ENCODE data around the gene IPO5.

The IPO5 gene

DNA sequence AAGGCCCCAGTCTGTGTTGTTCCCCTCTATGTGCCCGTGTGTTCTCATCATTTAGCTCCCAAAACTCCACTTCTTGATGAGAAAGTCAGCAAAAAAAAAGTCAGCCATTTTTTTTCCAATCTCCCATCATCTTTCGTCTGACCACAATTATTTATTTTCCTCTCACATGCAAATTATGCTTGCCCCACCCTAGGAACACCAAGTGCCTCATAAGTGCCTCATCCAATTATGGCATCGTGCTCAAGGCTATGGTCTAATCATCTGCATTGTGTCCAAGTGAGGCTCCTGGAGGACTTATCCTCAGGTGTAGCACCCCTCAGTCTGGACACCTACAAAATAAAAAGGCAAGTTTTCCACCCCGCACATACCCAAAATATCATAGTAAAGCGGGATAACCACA lies 20.8 kb upstream of the IPO5 start:
- Histone ChIP-seq H3K36me3 (ENCODE audit: control insufficient read depth in 2 of 2, insufficient read depth in 2 of 2, low read length in 2 of 2) (no peaks in the 10 kb centered on the region), H3K4me3 (ENCODE audit: low read length in 2 of 2) (no peak overlapping the region), H3K9me3 (ENCODE audit: control insufficient read depth in 2 of 2, low read length in 2 of 2) (no peaks in the 10 kb centered on the region), H3K9ac (ENCODE audit: low read depth in 1 of 2, low read length in 2 of 2) (no peak overlapping the region), H3K27ac (ENCODE audit: low read depth in 2 of 2, low read length in 2 of 2) (no peak overlapping the region), H3K27me3 (ENCODE audit: control insufficient read depth in 2 of 2, insufficient read depth in 2 of 2, low read length in 2 of 2) (no peaks in the 10 kb centered on the region), H3K4me1 (ENCODE audit: control insufficient read depth in 2 of 2, insufficient read depth in 2 of 2, low read length in 2 of 2) (no peaks in the 10 kb centered on the region)

GRCh38 chr13:97933776-97934175 lies 19.7 kb upstream of the IPO5 start:
- Histone ChIP-seq H3K27ac (ENCODE audit: low read depth in 2 of 2, low read length in 2 of 2) (no peak overlapping the region), H3K4me1 (ENCODE audit: control insufficient read depth in 2 of 2, insufficient read depth in 2 of 2, low read length in 2 of 2) (no peaks in the 10 kb centered on the region), H3K36me3 (ENCODE audit: control insufficient read depth in 2 of 2, insufficient read depth in 2 of 2, low read length in 2 of 2) (no peaks in the 10 kb centered on the region), H3K9ac (ENCODE audit: low read depth in 1 of 2, low read length in 2 of 2) (no peak overlapping the region), H3K27me3 (ENCODE audit: control insufficient read depth in 2 of 2, insufficient read depth in 2 of 2, low read length in 2 of 2) (no peaks in the 10 kb centered on the region), H3K4me3 (ENCODE audit: low read length in 2 of 2) (no peak overlapping the region), H3K9me3 (ENCODE audit: control insufficient read depth in 2 of 2, low read length in 2 of 2) (no peaks in the 10 kb centered on the region)

- no peaks in the 10 kb centered on the region for H3K36me3 ChIP-seq (ENCODE audit: control insufficient read depth in 2 of 2, insufficient read depth in 2 of 2, low read length in 2 of 2)
- no peak overlapping the region for H3K9ac ChIP-seq (ENCODE audit: low read depth in 1 of 2, low read length in 2 of 2)
- no peaks in the 10 kb centered on the region for H3K27me3 ChIP-seq (ENCODE audit: control insufficient read depth in 2 of 2, insufficient read depth in 2 of 2, low read length in 2 of 2)
- H3K4me3 ChIP-seq (ENCODE audit: low read length in 2 of 2), result no peak overlapping the region
- no peaks in the 10 kb centered on the region for H3K9me3 ChIP-seq (ENCODE audit: control insufficient read depth in 2 of 2, low read length in 2 of 2)
- no peak overlapping the region for H3K27ac ChIP-seq (ENCODE audit: low read depth in 2 of 2, low read length in 2 of 2)
- H3K4me1 ChIP-seq (ENCODE audit: control insufficient read depth in 2 of 2, insufficient read depth in 2 of 2, low read length in 2 of 2), result no peaks in the 10 kb centered on the region
Measured at GRCh38 chr13:97934590-97934989, 18.9 kb upstream of the IPO5 start.

GRCh38 chr13:97935071-97935470 lies 18.4 kb upstream of the IPO5 start:
- Histone ChIP-seq H3K27ac (ENCODE audit: low read depth in 2 of 2, low read length in 2 of 2) (no peak overlapping the region), H3K27me3 (ENCODE audit: control insufficient read depth in 2 of 2, insufficient read depth in 2 of 2, low read length in 2 of 2) (no peaks in the 10 kb centered on the region), H3K9ac (ENCODE audit: low read depth in 1 of 2, low read length in 2 of 2) (no peak overlapping the region), H3K4me3 (ENCODE audit: low read length in 2 of 2) (no peak overlapping the region), H3K9me3 (ENCODE audit: control insufficient read depth in 2 of 2, low read length in 2 of 2) (no peaks in the 10 kb centered on the region), H3K4me1 (ENCODE audit: control insufficient read depth in 2 of 2, insufficient read depth in 2 of 2, low read length in 2 of 2) (no peaks in the 10 kb centered on the region), H3K36me3 (ENCODE audit: control insufficient read depth in 2 of 2, insufficient read depth in 2 of 2, low read length in 2 of 2) (no peaks in the 10 kb centered on the region)

DNA sequence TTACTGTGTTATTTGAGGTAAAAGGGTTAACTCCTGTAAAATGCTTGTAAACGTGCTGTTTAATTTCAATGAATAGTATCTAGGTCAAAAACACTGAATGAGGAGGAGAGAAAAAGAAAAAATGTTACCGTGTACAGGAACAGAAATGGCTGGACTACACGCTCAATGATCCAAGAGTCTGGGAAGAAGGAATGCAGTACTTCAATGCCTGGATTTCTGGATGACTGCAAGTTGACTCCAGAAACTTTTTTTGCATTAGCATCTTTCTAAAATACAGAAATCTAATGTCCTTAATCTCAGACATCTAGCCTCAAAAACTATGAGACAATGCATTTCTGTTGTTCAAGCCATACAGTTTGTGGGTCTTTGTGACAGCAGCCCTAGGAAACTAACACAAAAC lies 17.4 kb upstream of the IPO5 start:
- Histone ChIP-seq H3K4me3 (ENCODE audit: low read length in 2 of 2) (no peak overlapping the region), H3K9me3 (ENCODE audit: control insufficient read depth in 2 of 2, low read length in 2 of 2) (no peaks in the 10 kb centered on the region), H3K9ac (ENCODE audit: low read depth in 1 of 2, low read length in 2 of 2) (no peak overlapping the region), H3K36me3 (ENCODE audit: control insufficient read depth in 2 of 2, insufficient read depth in 2 of 2, low read length in 2 of 2) (no peaks in the 10 kb centered on the region), H3K27me3 (ENCODE audit: control insufficient read depth in 2 of 2, insufficient read depth in 2 of 2, low read length in 2 of 2) (no peaks in the 10 kb centered on the region), H3K4me1 (ENCODE audit: control insufficient read depth in 2 of 2, insufficient read depth in 2 of 2, low read length in 2 of 2) (no peaks in the 10 kb centered on the region), H3K27ac (ENCODE audit: low read depth in 2 of 2, low read length in 2 of 2) (no peak overlapping the region)

DNA sequence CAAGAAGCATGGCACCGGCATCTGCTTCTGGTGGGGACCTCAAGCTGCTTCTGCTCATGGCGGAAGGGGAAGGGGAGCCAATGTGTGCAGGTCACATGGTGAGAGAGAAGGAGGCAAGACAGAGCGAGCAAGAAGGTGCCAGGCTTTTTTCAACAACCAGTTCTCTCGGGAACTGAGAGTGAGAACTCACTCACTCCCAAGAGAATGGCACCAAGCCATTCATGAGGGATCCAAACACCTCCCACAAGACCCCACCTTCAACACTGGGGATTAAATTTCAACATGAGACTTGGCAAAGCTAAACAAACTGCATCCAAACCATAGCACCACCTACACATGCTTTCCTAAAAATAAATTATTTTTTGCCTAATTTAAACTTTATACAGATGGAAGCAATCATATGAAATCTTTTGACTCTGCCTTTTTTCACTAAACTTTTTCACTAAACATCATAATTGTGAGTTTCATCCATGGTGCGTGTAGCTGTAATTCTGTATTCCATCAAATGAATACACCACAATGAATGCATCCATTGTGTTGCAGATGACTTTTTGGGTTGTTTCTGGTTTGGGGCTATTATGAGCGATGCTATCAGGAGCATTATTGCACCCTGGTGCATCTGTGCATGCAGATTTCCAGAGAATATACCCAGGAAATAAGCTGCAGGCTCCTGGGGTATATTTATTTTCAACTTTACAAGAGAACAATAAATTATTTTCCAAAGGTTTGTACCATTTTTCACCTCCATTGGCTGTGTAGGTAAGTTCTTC lies 14.6 kb upstream of the IPO5 start:
- Histone ChIP-seq H3K9me3 (ENCODE audit: control insufficient read depth in 2 of 2, low read length in 2 of 2) (no peaks in the 10 kb centered on the region), H3K36me3 (ENCODE audit: control insufficient read depth in 2 of 2, insufficient read depth in 2 of 2, low read length in 2 of 2) (no peaks in the 10 kb centered on the region), H3K4me1 (ENCODE audit: control insufficient read depth in 2 of 2, insufficient read depth in 2 of 2, low read length in 2 of 2) (no peaks in the 10 kb centered on the region), H3K27me3 (ENCODE audit: control insufficient read depth in 2 of 2, insufficient read depth in 2 of 2, low read length in 2 of 2) (no peaks in the 10 kb centered on the region), H3K9ac (ENCODE audit: low read depth in 1 of 2, low read length in 2 of 2) (no peak overlapping the region), H3K27ac (ENCODE audit: low read depth in 2 of 2, low read length in 2 of 2) (no peak overlapping the region), H3K4me3 (ENCODE audit: low read length in 2 of 2) (no peak overlapping the region)

DNA sequence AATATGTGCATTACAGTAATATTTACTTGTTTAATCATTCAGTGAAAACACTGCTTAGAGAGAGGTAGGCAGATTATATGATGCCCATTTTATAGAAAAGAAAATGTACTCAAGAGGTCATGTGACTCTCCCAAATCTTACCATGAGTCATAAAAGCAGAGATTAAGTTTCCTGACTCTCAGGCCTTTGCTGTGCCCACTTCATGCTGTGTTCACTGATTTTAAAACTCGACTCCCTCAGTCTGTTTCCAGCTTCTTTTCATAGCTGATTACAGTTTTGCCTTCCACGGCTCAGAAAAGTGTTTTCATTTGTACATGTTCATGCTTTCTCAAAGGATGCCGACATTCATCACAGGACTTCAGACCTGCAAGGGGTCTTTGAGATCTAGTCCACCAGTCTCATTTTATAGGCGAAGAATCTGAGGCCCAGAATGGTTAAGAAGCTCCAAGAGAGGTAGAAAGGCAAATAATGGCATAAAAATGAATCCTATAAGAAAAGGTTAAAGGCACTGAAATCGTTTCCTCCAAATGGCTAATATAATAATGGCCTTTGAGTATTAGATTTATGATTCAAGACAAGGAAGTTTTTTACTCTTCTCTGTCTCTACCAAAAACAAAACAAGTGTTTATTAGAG lies 9.0 kb upstream of the IPO5 start:
- Histone ChIP-seq H3K36me3 (ENCODE audit: control insufficient read depth in 2 of 2, insufficient read depth in 2 of 2, low read length in 2 of 2) (no peaks in the 10 kb centered on the region), H3K4me1 (ENCODE audit: control insufficient read depth in 2 of 2, insufficient read depth in 2 of 2, low read length in 2 of 2) (no peaks in the 10 kb centered on the region), H3K27ac (ENCODE audit: low read depth in 2 of 2, low read length in 2 of 2) (no peak overlapping the region), H3K9ac (ENCODE audit: low read depth in 1 of 2, low read length in 2 of 2) (no peak overlapping the region), H3K9me3 (ENCODE audit: control insufficient read depth in 2 of 2, low read length in 2 of 2) (no peaks in the 10 kb centered on the region), H3K4me3 (ENCODE audit: low read length in 2 of 2) (no peak overlapping the region), H3K27me3 (ENCODE audit: control insufficient read depth in 2 of 2, insufficient read depth in 2 of 2, low read length in 2 of 2) (no peaks in the 10 kb centered on the region)

DNA sequence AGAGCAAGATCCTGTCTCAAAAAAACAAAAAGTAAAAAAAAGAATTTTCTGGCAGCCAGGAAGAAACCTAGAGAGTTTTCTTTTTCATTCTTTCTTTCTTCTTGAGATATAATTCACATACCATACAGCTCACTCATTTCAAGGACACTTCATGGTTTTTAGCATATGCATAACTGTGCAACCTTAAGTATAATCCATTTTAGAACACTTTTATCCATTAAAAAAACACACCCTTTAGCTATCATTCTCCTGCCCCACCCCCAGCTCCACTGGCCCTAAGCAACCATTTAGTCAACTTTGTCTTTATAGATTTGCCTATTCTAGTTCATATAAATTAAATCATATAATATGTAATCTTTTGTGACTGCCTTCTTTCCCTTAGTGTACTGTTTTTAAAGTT lies 8.1 kb upstream of the IPO5 start:
- no peak overlapping the region for H3K27ac ChIP-seq (ENCODE audit: low read depth in 2 of 2, low read length in 2 of 2)
- H3K4me3 ChIP-seq (ENCODE audit: low read length in 2 of 2), result no peak overlapping the region
- no peaks in the 10 kb centered on the region for H3K36me3 ChIP-seq (ENCODE audit: control insufficient read depth in 2 of 2, insufficient read depth in 2 of 2, low read length in 2 of 2)
- H3K9ac ChIP-seq (ENCODE audit: low read depth in 1 of 2, low read length in 2 of 2), result no peak overlapping the region
- no peaks in the 10 kb centered on the region for H3K9me3 ChIP-seq (ENCODE audit: control insufficient read depth in 2 of 2, low read length in 2 of 2)
- H3K4me1 ChIP-seq (ENCODE audit: control insufficient read depth in 2 of 2, insufficient read depth in 2 of 2, low read length in 2 of 2), result no peaks in the 10 kb centered on the region
- H3K27me3 ChIP-seq (ENCODE audit: control insufficient read depth in 2 of 2, insufficient read depth in 2 of 2, low read length in 2 of 2), result no peaks in the 10 kb centered on the region

- no peak overlapping the region for H3K27ac ChIP-seq (ENCODE audit: low read depth in 2 of 2, low read length in 2 of 2)
- no peak overlapping the region for H3K9ac ChIP-seq (ENCODE audit: low read depth in 1 of 2, low read length in 2 of 2)
- no peaks in the 10 kb centered on the region for H3K36me3 ChIP-seq (ENCODE audit: control insufficient read depth in 2 of 2, insufficient read depth in 2 of 2, low read length in 2 of 2)
- no peak overlapping the region for H3K4me3 ChIP-seq (ENCODE audit: low read length in 2 of 2)
- H3K4me1 ChIP-seq (ENCODE audit: control insufficient read depth in 2 of 2, insufficient read depth in 2 of 2, low read length in 2 of 2), result no peaks in the 10 kb centered on the region
- no peaks in the 10 kb centered on the region for H3K9me3 ChIP-seq (ENCODE audit: control insufficient read depth in 2 of 2, low read length in 2 of 2)
- H3K27me3 ChIP-seq (ENCODE audit: control insufficient read depth in 2 of 2, insufficient read depth in 2 of 2, low read length in 2 of 2), result no peaks in the 10 kb centered on the region
Measured at GRCh38 chr13:97945792-97946419, 7.6 kb upstream of the IPO5 start.

DNA sequence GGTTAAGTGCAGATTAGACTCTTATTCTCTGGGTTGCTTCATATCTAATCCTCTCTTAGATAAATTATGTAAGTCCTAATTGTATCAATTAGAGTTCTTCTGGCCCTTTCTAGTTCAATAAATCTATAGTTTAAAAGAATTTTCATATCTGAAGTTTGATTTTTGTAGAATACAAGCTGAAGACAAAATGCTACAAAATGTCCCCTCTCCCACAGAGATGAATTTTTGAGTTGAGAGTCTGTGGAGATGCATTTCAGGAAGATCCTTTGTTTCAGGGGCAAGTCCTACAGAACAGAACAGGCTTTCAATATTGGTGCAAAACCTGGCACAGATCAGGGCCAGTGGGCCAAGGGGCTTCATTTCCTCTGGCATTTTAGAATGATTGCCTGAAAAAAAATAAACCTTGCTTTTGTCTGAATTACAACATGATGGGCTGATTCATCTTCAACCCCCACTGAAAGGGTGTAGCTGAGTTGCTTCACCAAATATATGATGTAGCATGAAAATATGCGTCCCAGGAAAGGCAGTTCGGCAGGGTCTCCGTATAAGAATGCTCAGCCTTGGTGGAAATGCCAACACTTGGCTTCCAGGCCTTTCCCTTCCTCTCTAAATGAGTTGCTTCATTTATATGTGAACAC lies 6.4 kb upstream of the IPO5 start:
- Histone ChIP-seq H3K9ac (ENCODE audit: low read depth in 1 of 2, low read length in 2 of 2) (no peak overlapping the region), H3K4me1 (ENCODE audit: control insufficient read depth in 2 of 2, insufficient read depth in 2 of 2, low read length in 2 of 2) (no peaks in the 10 kb centered on the region), H3K4me3 (ENCODE audit: low read length in 2 of 2) (no peak overlapping the region), H3K27me3 (ENCODE audit: control insufficient read depth in 2 of 2, insufficient read depth in 2 of 2, low read length in 2 of 2) (no peaks in the 10 kb centered on the region), H3K9me3 (ENCODE audit: control insufficient read depth in 2 of 2, low read length in 2 of 2) (no peaks in the 10 kb centered on the region), H3K27ac (ENCODE audit: low read depth in 2 of 2, low read length in 2 of 2) (no peak overlapping the region), H3K36me3 (ENCODE audit: control insufficient read depth in 2 of 2, insufficient read depth in 2 of 2, low read length in 2 of 2) (no peaks in the 10 kb centered on the region)
